ENCODE measurements around the gene DPF1.
"Not testable (repeated sequence)": the region's sequence is repeated elsewhere in the genome, so short reads cannot be mapped to it uniquely, and the experiment has no call there.

DPF1 gene

DNA sequence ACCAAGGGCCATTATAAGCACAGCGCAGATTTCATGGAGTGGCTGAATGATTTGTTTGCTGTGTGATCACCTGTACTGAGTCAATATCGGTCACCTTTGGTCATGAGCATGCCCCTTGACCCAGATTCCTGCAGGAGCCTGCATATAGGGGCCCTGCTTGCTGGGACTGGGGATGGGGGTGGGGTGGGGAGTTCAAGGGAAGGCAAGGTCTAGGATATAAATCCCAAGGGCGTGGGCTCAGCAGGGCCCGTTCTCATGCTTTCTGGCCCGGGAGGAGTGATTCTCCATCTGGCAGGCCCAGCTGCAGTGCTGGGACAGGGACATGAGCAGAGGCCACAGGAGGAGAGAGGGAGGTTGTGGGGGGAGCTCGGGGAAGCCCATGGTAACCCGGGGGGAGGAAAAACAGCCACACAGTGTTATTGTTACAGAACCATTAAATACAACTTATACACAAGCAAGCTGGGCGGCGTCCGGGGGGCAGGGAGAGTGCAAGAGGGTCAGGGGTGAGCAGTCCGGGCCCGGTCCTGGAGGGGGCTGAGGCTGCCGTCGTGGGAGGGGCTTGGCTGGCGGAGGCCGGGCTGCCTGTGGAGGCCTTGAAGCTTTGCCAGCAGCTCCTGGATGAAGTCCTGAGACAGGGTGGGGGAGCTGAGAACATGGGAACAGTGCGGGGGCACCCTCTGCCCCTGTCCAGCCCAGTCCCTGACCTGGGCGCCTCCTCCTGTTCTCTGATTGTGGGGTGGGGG, 27.0 kb upstream of the DPF1 start:
- no peak for DNase-seq (ENCODE audit: low read depth in 2 of 2)

- DNase-seq (ENCODE audit: low read depth in 2 of 2) = no peak
Observed at GRCh38 chr19:38250428-38250820, 26.4 kb upstream of the DPF1 start.

GRCh38 chr19:38248421-38248820, 24.4 kb upstream of the DPF1 start:
- no peak for DNase-seq (ENCODE audit: low read depth in 2 of 2)

DNA sequence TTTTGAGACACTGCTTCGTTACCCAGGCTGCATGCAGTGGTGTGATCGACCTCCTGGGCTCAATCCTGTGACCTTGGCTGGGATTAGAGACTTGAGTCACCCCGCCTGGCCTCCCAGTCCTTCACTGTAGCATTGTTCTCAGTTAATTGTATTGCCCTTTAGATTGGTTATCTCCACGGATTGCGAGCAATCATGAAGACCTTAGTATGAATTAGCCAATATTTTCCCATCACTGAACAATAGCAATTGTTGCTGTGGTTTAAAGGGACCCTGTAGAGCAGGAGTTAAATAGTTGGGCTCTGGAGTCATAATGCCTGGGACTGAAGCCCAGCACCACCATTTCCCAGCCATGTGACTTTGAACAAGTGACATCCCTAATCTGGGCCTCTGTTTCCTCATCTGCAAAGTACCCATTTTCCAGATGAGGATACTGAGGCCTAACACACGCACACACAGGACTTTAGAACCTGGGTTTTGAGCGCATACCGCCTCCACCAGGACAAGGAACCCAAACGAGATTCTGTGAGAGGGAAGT, 23.8 kb upstream of the DPF1 start:
- no peak for DNase-seq (ENCODE audit: low read depth in 2 of 2)

DNA sequence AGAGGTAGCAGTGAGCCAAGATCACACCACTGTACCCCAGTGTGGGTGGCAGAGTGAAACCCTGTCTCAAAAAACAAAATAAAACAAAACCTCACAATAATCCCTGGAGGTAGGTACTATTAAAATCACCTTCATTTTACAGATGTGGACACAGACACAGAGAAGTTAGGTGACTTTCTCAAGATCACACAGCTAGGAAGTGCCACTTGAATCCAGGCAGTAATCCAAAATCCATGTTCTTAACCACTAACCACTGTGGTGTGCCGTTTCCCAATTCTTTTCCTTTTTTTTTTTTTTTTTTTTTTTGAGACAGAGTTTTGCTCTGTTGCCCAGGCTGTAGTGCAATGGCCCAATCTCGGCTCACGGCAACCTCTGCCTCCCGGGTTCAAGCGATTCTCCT, 23.1 kb upstream of the DPF1 start:
- DNase-seq (ENCODE audit: low read depth in 2 of 2) = no peak

DNA sequence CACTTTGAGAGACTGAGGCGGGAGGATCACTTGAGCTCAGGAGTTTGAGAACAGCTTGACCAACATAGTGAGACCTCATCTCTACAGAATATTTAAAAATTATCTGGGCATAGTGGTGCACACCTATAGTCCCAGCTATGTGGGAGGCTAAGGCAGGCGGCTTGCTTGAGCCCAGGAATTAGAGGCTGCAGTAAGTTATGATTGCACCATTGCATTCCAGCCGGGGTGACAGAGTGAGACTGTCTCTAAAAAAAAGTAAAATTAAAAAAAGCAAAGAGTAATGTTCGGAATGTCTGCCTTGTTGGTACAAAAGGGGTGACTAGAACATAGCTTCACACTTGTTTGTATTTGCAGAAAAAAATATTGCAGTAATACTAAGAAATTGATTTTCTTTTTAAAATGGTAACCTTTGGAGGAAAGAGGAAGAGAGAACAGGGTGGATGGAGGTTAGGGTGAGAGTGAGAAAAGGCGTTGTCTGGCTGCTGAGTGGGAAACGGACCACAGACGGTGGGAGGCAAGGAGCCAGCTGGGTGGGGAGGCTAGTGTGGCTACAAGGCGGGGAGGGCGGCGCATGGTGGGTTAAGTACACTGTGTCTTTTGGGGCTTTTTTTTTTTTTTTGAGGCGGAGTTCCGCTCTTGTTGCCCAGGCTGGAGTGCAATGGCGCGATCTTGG, 21.9 kb upstream of the DPF1 start:
- DNase-seq (ENCODE audit: low read depth in 2 of 2) = no peak

DNA sequence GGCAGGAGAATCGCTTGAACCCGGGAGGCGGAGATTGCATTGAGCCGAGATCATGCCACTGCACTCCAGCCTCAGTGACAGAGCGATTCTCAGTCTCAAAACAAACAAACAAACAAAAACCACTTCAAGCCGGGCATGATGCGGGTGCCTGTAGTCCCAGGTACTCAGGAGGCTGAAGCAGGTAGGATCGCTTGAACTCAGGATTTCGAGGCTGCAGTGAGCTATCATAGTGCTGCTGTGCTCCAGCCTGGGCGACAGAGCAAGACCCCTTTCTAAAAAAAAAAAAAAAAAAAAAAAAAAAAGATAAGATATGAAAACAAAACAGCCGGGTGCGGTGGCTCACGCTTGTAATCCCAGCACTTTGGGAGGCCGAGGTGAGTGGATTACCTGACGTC, 19.3 kb upstream of the DPF1 start:
- DNase-seq (ENCODE audit: low read depth in 2 of 2) = no peak

- no peak for DNase-seq (ENCODE audit: low read depth in 2 of 2)
Observed at GRCh38 chr19:38239816-38240215, 15.8 kb upstream of the DPF1 start.

DNA sequence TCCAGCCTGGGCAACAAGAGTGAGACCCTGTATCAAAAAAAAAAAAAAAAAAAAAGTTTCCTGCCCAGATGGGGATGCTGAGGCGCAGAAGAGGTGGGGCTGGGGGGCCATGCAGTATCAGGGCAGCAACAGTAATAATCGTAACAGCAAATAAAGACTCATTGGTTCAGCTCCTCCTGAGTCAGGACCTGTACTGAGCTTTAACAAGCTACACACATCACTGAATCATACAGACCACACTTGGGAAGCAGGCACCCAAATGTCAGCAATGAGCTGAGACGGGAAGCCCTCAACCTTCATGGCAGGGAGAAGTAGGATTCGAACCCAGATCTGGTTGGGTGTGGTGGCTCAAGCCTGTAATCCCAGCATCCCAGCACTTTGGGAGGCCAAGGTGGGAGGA, 10.6 kb upstream of the DPF1 start:
- no peak for DNase-seq (ENCODE audit: low read depth in 2 of 2)

- DNase-seq (ENCODE audit: low read depth in 2 of 2) = peak in 1 of 2 donors; percentile 40
Observed at GRCh38 chr19:38233740-38234251, 9.8 kb upstream of the DPF1 start.

- no peak for DNase-seq (ENCODE audit: low read depth in 2 of 2)
Observed at GRCh38 chr19:38231918-38232317, 7.9 kb upstream of the DPF1 start.

- DNase-seq (ENCODE audit: low read depth in 2 of 2) = not testable (repeated sequence)
Observed at GRCh38 chr19:38230506-38231133, 6.6 kb upstream of the DPF1 start.

DNA sequence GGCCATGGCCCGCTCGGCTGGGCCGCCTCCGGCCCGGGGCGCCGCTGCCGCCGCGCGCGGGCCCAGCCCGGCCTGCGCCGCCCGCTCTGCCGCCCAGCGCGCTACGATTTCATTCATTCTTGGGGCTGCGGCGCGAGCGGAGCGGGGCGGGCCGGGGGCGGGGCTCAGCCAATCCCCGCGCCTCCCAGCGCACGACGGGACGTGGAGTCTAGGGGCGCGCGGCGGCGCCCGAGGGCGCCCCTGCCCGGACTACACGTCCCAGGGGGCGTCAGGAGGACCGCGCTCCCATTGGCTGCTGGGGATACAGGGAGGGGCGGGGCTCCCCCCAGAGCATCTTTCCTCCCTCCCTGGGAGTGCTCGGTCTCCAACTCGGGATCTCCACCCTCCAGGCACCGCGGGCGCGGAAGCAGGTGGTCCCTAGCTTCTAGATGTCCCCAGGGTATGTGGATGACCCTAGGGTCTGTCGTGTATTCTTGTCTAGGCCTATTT, 5.6 kb upstream of the DPF1 start:
- peak in 1 of 2 donors; percentile 19 for DNase-seq (ENCODE audit: low read depth in 2 of 2)

DNA sequence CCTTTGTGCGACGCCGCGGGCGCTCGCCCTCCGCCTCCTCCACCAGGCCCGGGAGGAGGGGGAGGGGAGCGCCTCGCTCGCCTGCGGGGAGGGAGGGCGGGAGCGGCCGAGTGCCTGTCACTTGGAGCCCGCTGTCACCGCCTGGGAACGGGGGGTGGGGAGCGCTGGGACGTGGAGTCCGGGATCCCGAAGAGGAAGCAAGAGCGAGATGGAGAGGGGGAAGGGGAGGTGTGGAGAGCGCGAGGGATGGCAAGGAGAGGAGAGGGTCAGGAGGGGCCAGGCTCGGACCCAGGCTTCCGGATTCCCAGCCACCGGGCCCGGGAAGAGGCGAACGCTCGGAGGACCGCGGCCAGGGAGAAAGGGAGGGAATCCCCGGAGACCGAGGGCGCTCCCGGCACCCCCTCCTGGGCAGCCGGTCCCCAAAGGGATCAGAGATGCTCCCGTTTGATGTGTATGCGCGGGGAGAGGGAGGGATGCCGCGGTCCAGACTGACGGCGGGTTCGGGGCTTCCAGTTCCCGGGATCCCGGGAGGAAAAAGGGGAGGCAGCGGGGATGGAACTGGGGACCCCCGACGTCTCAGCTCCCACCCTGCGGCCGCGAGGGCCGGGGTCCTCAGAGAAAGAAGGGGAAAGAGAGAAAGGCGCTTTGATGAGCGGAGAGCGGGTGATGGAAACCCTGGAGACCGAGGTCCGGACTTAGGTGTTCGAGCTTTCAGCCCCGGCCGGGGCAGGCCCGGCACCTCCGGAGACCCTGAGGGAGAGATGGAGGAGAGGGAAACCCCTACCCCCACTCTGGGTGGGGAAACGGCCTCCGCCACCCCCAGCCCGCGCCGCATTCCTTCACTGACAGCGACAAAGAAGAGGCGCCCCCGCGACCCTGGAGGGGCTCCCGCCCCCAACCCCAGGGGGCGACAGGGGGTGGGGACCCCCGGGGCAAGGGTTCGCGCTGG, 4.7 kb upstream of the DPF1 start:
- no peak for DNase-seq (ENCODE audit: low read depth in 2 of 2)

DNA sequence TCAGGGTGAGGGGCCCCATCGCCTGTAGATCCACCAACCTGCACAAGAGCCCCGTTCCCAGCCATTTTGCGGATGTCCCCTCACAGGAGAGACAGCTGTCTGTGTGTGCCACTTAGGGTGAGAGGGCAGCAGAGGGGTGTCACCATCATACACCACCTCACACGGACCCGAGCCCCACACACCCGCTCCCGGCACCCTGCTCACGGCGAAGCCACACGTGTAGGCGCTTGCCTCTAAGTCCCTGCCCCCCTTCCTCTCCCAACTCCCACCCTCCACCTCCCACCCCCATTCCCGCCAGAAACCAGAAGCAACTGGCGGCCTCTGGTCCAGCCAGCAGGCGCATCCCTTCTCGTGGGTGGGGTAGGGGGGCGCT, 4.0 kb upstream of the DPF1 start:
- no peak for DNase-seq (ENCODE audit: low read depth in 2 of 2)

DNA sequence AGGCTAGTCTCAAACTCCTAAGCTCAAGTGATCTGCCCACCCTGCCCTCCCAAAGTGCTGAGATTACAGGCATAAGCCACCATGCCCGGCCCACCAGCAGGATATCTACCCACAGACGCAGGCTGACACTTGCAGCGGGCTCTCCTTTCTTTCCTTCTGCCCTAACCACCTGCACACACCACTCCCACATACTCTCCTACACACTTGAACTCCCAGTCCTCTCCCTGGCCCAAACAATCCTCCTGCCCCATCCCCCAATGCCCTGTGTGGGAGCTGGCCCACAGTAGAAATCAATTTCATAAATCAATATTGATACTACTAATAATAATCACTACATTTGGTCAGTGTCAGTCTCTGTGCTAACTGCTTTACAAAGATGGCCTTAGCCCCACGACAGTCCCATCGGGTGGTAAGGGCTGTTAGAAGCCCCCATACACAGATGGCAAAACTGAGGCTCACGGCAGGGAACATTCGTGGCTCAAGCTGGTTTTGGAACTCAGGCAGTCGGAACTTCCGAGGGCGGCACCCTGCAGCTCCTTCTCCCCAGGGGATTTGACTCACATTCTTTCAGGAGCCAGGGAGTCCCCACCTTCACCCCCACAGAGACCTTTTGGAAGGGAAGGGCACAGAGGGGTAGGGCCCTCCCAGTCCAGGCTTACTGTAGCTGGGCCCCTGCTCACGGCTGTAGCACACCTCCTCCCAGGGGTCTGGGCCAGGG, 3.4 kb upstream of the DPF1 start:
- DNase-seq (ENCODE audit: low read depth in 2 of 2) = no peak

GRCh38 chr19:38224863-38225218, 819 bp upstream of the DPF1 start:
- not testable (repeated sequence) for DNase-seq (ENCODE audit: low read depth in 2 of 2)

GRCh38 chr19:38223617-38224013, 407 bp downstream of the DPF1 start:
- DNase-seq (ENCODE audit: low read depth in 2 of 2) = no peak

DNA sequence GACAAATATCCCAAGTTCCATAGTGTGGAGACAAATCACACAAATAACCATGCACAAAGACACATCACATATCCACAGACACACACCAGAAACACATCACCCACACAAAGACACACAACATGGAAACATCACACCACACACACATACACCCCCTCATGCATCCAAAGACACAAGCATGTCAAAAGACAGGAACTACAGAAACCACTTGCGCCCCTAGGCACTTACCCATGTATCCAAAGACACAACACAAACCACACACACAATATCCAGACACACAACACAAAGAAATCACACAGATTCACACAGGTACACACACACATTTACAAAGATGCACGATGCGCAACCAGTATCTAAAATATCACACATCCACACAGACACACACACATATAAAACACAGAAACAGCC, 901 bp downstream of the DPF1 start:
- DNase-seq (ENCODE audit: low read depth in 2 of 2) = no peak

DNA sequence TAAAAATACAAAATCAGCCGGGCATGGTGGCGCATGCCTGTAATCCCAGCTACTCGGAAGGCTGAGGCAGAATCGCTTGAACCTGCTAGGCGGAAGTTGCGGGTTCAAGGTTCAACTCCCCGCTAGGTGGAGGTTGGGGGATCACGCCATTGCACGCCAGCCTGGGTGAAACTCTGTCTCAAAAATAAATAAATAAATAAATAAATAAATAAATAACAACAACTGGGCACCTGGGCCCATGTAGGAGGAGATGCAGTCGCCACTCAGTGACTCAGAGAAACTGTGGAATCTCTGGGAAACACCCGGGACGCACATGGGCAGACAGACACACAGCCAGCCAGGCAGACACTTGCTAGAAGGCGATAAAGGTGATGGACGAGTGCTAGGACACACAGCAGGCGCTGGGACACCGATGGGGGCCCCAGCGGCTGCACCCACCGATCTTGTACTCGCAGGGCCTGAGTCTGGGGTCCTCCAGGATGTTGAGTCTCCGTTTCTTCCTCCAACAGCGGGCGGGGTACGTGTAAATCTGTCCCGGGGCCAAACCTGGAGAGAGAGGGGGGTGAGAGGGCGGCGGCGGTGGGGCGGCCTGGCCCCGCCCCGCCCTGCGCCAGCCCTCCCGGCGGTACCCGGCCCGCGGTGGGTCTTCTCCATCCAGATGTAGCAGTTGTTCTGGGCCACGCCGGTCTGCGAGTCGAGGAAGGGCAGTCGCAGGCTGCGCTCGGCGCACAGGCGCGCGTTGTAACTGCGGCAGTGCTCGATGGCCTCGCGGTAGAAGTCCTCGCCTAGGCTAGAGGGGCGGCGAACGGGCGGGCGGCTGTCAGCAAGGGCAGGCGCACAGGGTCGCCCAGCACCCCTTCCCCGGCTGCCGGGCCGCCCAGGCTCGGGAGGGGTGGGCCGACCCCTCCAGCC, 1.8 kb downstream of the DPF1 start:
- no peak for DNase-seq (ENCODE audit: low read depth in 2 of 2)
